HAP-1 (cell line): ENCODE measurements around the gene B4GALT1.

Experiments used
- DNase-seq, 2 experiments: peaks; one replicate each; pipeline ENCODE4 v3.0.0-alpha.2; 2016 to 2020; ENCODE audit warnings: low spot score in 2 of 2
- H3K27me3 ChIP-seq: fragments of 250-450 bp; sonication (Bioruptor Pico); 2 replicates; pipeline ENCODE4 v1.5.1; 2020; ENCODE audit warnings: low read depth, mild to moderate bottlenecking, moderate library complexity
- H3K36me3 ChIP-seq: fragments of 250-450 bp; sonication (Bioruptor Pico); replicated peaks from 2 replicates; pipeline ENCODE4 v1.5.1; 2020; ENCODE audit warnings: mild to moderate bottlenecking
- H3K4me1 ChIP-seq: fragments of 250-450 bp; sonication (Bioruptor Pico); 2 replicates; pipeline ENCODE4 v1.5.1; 2020; ENCODE audit warnings: mild to moderate bottlenecking
- H3K4me3 ChIP-seq: fragments of 250-450 bp; sonication (Bioruptor Pico); 2 replicates; pipeline ENCODE4 v1.5.1; 2020; ENCODE audit warnings: mild to moderate bottlenecking, moderate library complexity
- H3K9me3 ChIP-seq: fragments of 250-450 bp; sonication (Bioruptor Pico); 2 replicates; pipeline ENCODE4 v1.5.1; 2020; ENCODE audit warnings: mild to moderate bottlenecking, moderate library complexity
- in situ Hi-C: fragments of 300-500 bp; cut with MboI; formaldehyde crosslinking; loops from 3 replicates; pipeline ENCODE4 v1.14.3; 2020; ENCODE audit warnings: low sequenced_read_pairs, inconsistent platforms, mixed read lengths

The B4GALT1 gene

GRCh38 chr9:33108472-33108871 lies 58.7 kb downstream of the B4GALT1 start:
- Histone ChIP-seq H3K9me3 (no peaks in the 10 kb centered on the region), H3K4me1 (no peaks in the 10 kb centered on the region), H3K27me3 (no peaks in the 10 kb centered on the region), H3K36me3 (0 out of 2 replicates have a peak, but pooled peaks cover 4% of the 10 kb centered on the region), H3K4me3 (no peak overlapping the region)
- in situ Hi-C loops: no loop called here
- DNase-seq: no peak

GRCh38 chr9:33107762-33108161 lies 59.4 kb downstream of the B4GALT1 start:
- no peak for DNase-seq
- H3K27me3 ChIP-seq: no peaks in the 10 kb centered on the region
- in situ Hi-C loops: no loop called here
- no peaks in the 10 kb centered on the region for H3K9me3 ChIP-seq
- H3K4me3 ChIP-seq: no peak overlapping the region
- H3K4me1 ChIP-seq: no peaks in the 10 kb centered on the region
- no peaks in the 10 kb centered on the region for H3K36me3 ChIP-seq

- no peak for DNase-seq
- Histone ChIP-seq H3K9me3 (no peaks in the 10 kb centered on the region), H3K4me3 (no peak overlapping the region), H3K27me3 (no peaks in the 10 kb centered on the region), H3K4me1 (no peaks in the 10 kb centered on the region), H3K36me3 (no peaks in the 10 kb centered on the region)
- in situ Hi-C loops: no loop called here
These were observed 60.1 kb downstream of the B4GALT1 start for GRCh38 chr9:33106827-33107621.

- H3K4me1 ChIP-seq: no peaks in the 10 kb centered on the region
- no peak overlapping the region for H3K4me3 ChIP-seq
- in situ Hi-C loops: no loop called here
- no peaks in the 10 kb centered on the region for H3K27me3 ChIP-seq
- H3K36me3 ChIP-seq: no peaks in the 10 kb centered on the region
- H3K9me3 ChIP-seq: no peaks in the 10 kb centered on the region
- no peak for DNase-seq
These were observed 60.8 kb downstream of the B4GALT1 start for GRCh38 chr9:33106372-33106771.

- in situ Hi-C loops: no loop called here
- no peak for DNase-seq
- H3K36me3 ChIP-seq: no peaks in the 10 kb centered on the region
These were observed 61.2 kb downstream of the B4GALT1 start for GRCh38 chr9:33105959-33106358.

GRCh38 chr9:33105504-33105903 lies 61.6 kb downstream of the B4GALT1 start:
- in situ Hi-C loops: no loop called here
- no peaks in the 10 kb centered on the region for H3K27me3 ChIP-seq
- H3K36me3 ChIP-seq: no peaks in the 10 kb centered on the region
- no peak for DNase-seq
- no peak overlapping the region for H3K4me3 ChIP-seq
- H3K4me1 ChIP-seq: no peaks in the 10 kb centered on the region
- no peaks in the 10 kb centered on the region for H3K9me3 ChIP-seq

More at GRCh38 chr9:33105959-33106358, 61.2 kb downstream of the B4GALT1 start:
- no peak overlapping the region for H3K4me3 ChIP-seq
- H3K27me3 ChIP-seq: no peaks in the 10 kb centered on the region
- no peaks in the 10 kb centered on the region for H3K9me3 ChIP-seq
- no peaks in the 10 kb centered on the region for H3K4me1 ChIP-seq

GRCh38 chr9:33104401-33104800 lies 62.7 kb downstream of the B4GALT1 start:
- Histone ChIP-seq H3K9me3 (no peaks in the 10 kb centered on the region), H3K36me3 (no peaks in the 10 kb centered on the region), H3K4me1 (no peaks in the 10 kb centered on the region), H3K27me3 (no peaks in the 10 kb centered on the region), H3K4me3 (no peak overlapping the region)
- in situ Hi-C loops: no loop called here
- DNase-seq: no peak

- in situ Hi-C loops: no loop called here
- no peak for DNase-seq
These were observed 63.4 kb downstream of the B4GALT1 start for GRCh38 chr9:33103501-33104281.

GRCh38 chr9:33102551-33103210 lies 64.5 kb downstream of the B4GALT1 start:
- Histone ChIP-seq H3K36me3 (no peaks in the 10 kb centered on the region), H3K27me3 (no peaks in the 10 kb centered on the region), H3K4me3 (no peak overlapping the region), H3K9me3 (no peaks in the 10 kb centered on the region), H3K4me1 (no peaks in the 10 kb centered on the region)
- in situ Hi-C loops: no loop called here
- DNase-seq: no peak

More at GRCh38 chr9:33103501-33104281, 63.4 kb downstream of the B4GALT1 start:
- no peaks in the 10 kb centered on the region for H3K4me1 ChIP-seq
- H3K27me3 ChIP-seq: no peaks in the 10 kb centered on the region
- H3K9me3 ChIP-seq: no peaks in the 10 kb centered on the region
- H3K36me3 ChIP-seq: no peaks in the 10 kb centered on the region
- no peak overlapping the region for H3K4me3 ChIP-seq

- Histone ChIP-seq H3K27me3 (no peaks in the 10 kb centered on the region), H3K4me3 (no peak overlapping the region), H3K4me1 (no peaks in the 10 kb centered on the region), H3K9me3 (no peaks in the 10 kb centered on the region), H3K36me3 (no peaks in the 10 kb centered on the region)
- in situ Hi-C loops: no loop called here
- no peak for DNase-seq
These were observed 65.8 kb downstream of the B4GALT1 start for GRCh38 chr9:33101104-33101951.

GRCh38 chr9:33099754-33100153 lies 67.4 kb downstream of the B4GALT1 start:
- no peaks in the 10 kb centered on the region for H3K27me3 ChIP-seq
- no peaks in the 10 kb centered on the region for H3K4me1 ChIP-seq
- no peak for DNase-seq
- no peak overlapping the region for H3K4me3 ChIP-seq
- H3K9me3 ChIP-seq: no peaks in the 10 kb centered on the region
- in situ Hi-C loops: no loop called here
- no peaks in the 10 kb centered on the region for H3K36me3 ChIP-seq

- no peaks in the 10 kb centered on the region for H3K36me3 ChIP-seq
- in situ Hi-C loops: no loop called here
- no peak for DNase-seq
- no peak overlapping the region for H3K4me3 ChIP-seq
- H3K9me3 ChIP-seq: no peaks in the 10 kb centered on the region
- H3K4me1 ChIP-seq: no peaks in the 10 kb centered on the region
- H3K27me3 ChIP-seq: no peaks in the 10 kb centered on the region
These were observed 69.9 kb downstream of the B4GALT1 start for GRCh38 chr9:33097192-33097591.

- no peak for DNase-seq
These were observed 74.5 kb downstream of the B4GALT1 start for GRCh38 chr9:33092634-33093033.

More at GRCh38 chr9:33092634-33093033, 74.5 kb downstream of the B4GALT1 start:
- H3K4me3 ChIP-seq: no peak overlapping the region
- no peaks in the 10 kb centered on the region for H3K4me1 ChIP-seq
- H3K9me3 ChIP-seq: no peaks in the 10 kb centered on the region
- H3K27me3 ChIP-seq: no peaks in the 10 kb centered on the region
- in situ Hi-C loops: no loop called here
- H3K36me3 ChIP-seq: no peaks in the 10 kb centered on the region
